GM21717 (cell line): ENCODE results near the gene SPTBN1.
"Not testable (repeated sequence)": the region's sequence is repeated elsewhere in the genome, so short reads cannot be mapped to it uniquely, and the experiment has no call there.

Experiments used
- ATAC-seq: cut with Tn5 transposase; IDR thresholded peaks from one replicate; pipeline ENCODE4 v1.9.1; 2021; ENCODE audit warnings: mild to moderate bottlenecking, moderate library complexity; ENCODE audit not compliant: unreplicated experiment

SPTBN1 gene

GRCh38 chr2:54468673-54469072, 12.5 kb downstream of the SPTBN1 start:
- no peak for ATAC-seq

GRCh38 chr2:54469484-54470053, 13.4 kb downstream of the SPTBN1 start:
- no peak for ATAC-seq

- ATAC-seq: no peak
Measured at GRCh38 chr2:54470266-54470938, 14.3 kb downstream of the SPTBN1 start.

- peak; percentile 91 for ATAC-seq
Measured at GRCh38 chr2:54471221-54471711, 15.1 kb downstream of the SPTBN1 start.

- no peak for ATAC-seq
Measured at GRCh38 chr2:54473851-54474250, 17.7 kb downstream of the SPTBN1 start.

- ATAC-seq: no peak
Measured at GRCh38 chr2:54475285-54475684, 19.2 kb downstream of the SPTBN1 start.

- ATAC-seq: no peak
Measured at GRCh38 chr2:54475919-54476318, 19.8 kb downstream of the SPTBN1 start.

GRCh38 chr2:54476852-54477251, 20.7 kb downstream of the SPTBN1 start:
- ATAC-seq: no peak

GRCh38 chr2:54477896-54478295, 21.8 kb downstream of the SPTBN1 start:
- no peak for ATAC-seq

GRCh38 chr2:54478899-54479298, 22.8 kb downstream of the SPTBN1 start:
- ATAC-seq: no peak

- ATAC-seq: no peak
Measured at GRCh38 chr2:54479424-54479823, 23.3 kb downstream of the SPTBN1 start.

GRCh38 chr2:54480025-54480424, 23.9 kb downstream of the SPTBN1 start:
- no peak for ATAC-seq

- no peak for ATAC-seq
Measured at GRCh38 chr2:54481686-54482085, 25.6 kb downstream of the SPTBN1 start.

GRCh38 chr2:54482715-54483114, 26.6 kb downstream of the SPTBN1 start:
- ATAC-seq: no peak

- no peak for ATAC-seq
Measured at GRCh38 chr2:54483426-54483825, 27.3 kb downstream of the SPTBN1 start.

- ATAC-seq: not testable (repeated sequence)
Measured at GRCh38 chr2:54485756-54486155, 29.6 kb downstream of the SPTBN1 start.

- ATAC-seq: no peak
Measured at GRCh38 chr2:54486766-54487165, 30.6 kb downstream of the SPTBN1 start.

- no peak for ATAC-seq
Measured at GRCh38 chr2:54490863-54491262, 34.7 kb downstream of the SPTBN1 start.

GRCh38 chr2:54492335-54492734, 36.2 kb downstream of the SPTBN1 start:
- no peak for ATAC-seq

GRCh38 chr2:54494087-54494486, 38.0 kb downstream of the SPTBN1 start:
- ATAC-seq: no peak

GRCh38 chr2:54496920-54497319, 40.8 kb downstream of the SPTBN1 start:
- no peak for ATAC-seq

- no peak for ATAC-seq
Measured at GRCh38 chr2:54497763-54498680, 41.9 kb downstream of the SPTBN1 start.
